ENCODE results near the gene TLK1.
A peak's percentile ranks its signal among the peaks of the same experiment; 100 is the strongest.

The TLK1 gene

GRCh38 chr2:171169333-171169732 is 8.6 kb upstream of the TLK1 start:
- DNase-seq = no peak

GRCh38 chr2:171167352-171167997 is 6.8 kb upstream of the TLK1 start:
- DNase-seq = no peak

GRCh38 chr2:171166328-171166983 is 5.8 kb upstream of the TLK1 start:
- DNase-seq = no peak

GRCh38 chr2:171165967-171166327 is 5.3 kb upstream of the TLK1 start:
- DNase-seq = no peak

GRCh38 chr2:171163261-171163660 is 2.6 kb upstream of the TLK1 start:
- peak in 1 of 5 experiments; percentile 88 for DNase-seq

- DNase-seq = peak in 1 of 5 experiments; percentile 33
Measured at GRCh38 chr2:171162522-171163197, 2.0 kb upstream of the TLK1 start.

- peak in 3 of 5 experiments; percentile 55 to 86 (median 57) for DNase-seq
Measured at GRCh38 chr2:171160956-171161740, 455 bp upstream of the TLK1 start.

- peak; percentile 18 to 81 (median 48) for DNase-seq
Measured at GRCh38 chr2:171159372-171160118, 1.1 kb downstream of the TLK1 start.

GRCh38 chr2:171158790-171159371 is 1.8 kb downstream of the TLK1 start:
- DNase-seq = no peak

- DNase-seq = no peak
Measured at GRCh38 chr2:171158036-171158789, 2.5 kb downstream of the TLK1 start.

GRCh38 chr2:171157109-171157500 is 3.6 kb downstream of the TLK1 start:
- DNase-seq = no peak

- no peak for DNase-seq
Measured at GRCh38 chr2:171154348-171154747, 6.3 kb downstream of the TLK1 start.

GRCh38 chr2:171150694-171151285 is 9.9 kb downstream of the TLK1 start:
- DNase-seq = no peak

- no peak for DNase-seq
Measured at GRCh38 chr2:171149986-171150693, 10.6 kb downstream of the TLK1 start.

GRCh38 chr2:171149171-171149938 is 11.3 kb downstream of the TLK1 start:
- no peak for DNase-seq

- DNase-seq = no peak
Measured at GRCh38 chr2:171147081-171147480, 13.6 kb downstream of the TLK1 start.

- no peak for DNase-seq
Measured at GRCh38 chr2:171146633-171147032, 14.1 kb downstream of the TLK1 start.

GRCh38 chr2:171146071-171146470 is 14.6 kb downstream of the TLK1 start:
- DNase-seq = no peak

- DNase-seq = no peak
Measured at GRCh38 chr2:171143670-171144062, 17.0 kb downstream of the TLK1 start.

Measured in T-helper 2 cell (primary cell).